Stimulated activated CD4-positive, alpha-beta T cell treated with anti-CD3 and anti-CD28 coated beads, TNF-alpha, amount 100 ng/mL, for 24 hours (primary cell): Measurements from ENCODE around the gene AGFG1.

Experiments used
- DNase-seq, 3 experiments: peaks; one replicate each; pipeline ENCODE4 v3.0.0-alpha.2; 2020; ENCODE audit warnings: low read depth in 3 of 3

AGFG1 gene

GRCh38 chr2:227608561-227609338 is 136.8 kb downstream of the AGFG1 start:
- peak in 1 of 3 experiments; percentile 9 for DNase-seq

- DNase-seq: no peak
These were observed 138.2 kb downstream of the AGFG1 start for GRCh38 chr2:227610123-227610522.
